ENCODE measurements around the gene COL9A1. TPM values are rescaled to one million over a fixed set of nuclear protein-coding genes. Genes with fewer than 3 reads are reported as not detected.

The COL9A1 gene
- total RNA-seq, 1 donor from 2014 or later, result not detected

GRCh38 chr6:70234561-70235236 is 68.2 kb downstream of the COL9A1 start:
- intact Hi-C loops (cut with micrococcal nuclease), result no loop called here

GRCh38 chr6:70231311-70231710 is 71.6 kb downstream of the COL9A1 start:
- intact Hi-C loops (cut with micrococcal nuclease), result no loop called here

- intact Hi-C loops (cut with micrococcal nuclease), result no loop called here
Measured at GRCh38 chr6:70225055-70225454, 77.8 kb downstream of the COL9A1 start.

GRCh38 chr6:70222439-70222749 is 80.5 kb downstream of the COL9A1 start:
- intact Hi-C loops (cut with micrococcal nuclease), result no loop called here

- intact Hi-C loops (cut with micrococcal nuclease), result loop anchor here (1.0 to 2.0 kb wide), 2 partner anchors 147 to 735 kb away; partner anchors contain the start of gene B3GAT2
Measured at GRCh38 chr6:70221715-70222438, 81.0 kb downstream of the COL9A1 start.

- intact Hi-C loops (cut with micrococcal nuclease), result loop anchor here (1.0 to 2.0 kb wide), 2 partner anchors 148 to 736 kb away; partner anchors contain the start of gene B3GAT2
Measured at GRCh38 chr6:70221025-70221714, 81.7 kb downstream of the COL9A1 start.

- intact Hi-C loops (cut with micrococcal nuclease), result loop anchor here (2.0 kb wide), 1 partner anchor 737 kb away; the partner anchor contains the start of gene B3GAT2
Measured at GRCh38 chr6:70219943-70220613, 82.8 kb downstream of the COL9A1 start.

GRCh38 chr6:70216767-70217166 is 86.1 kb downstream of the COL9A1 start:
- intact Hi-C loops (cut with micrococcal nuclease), result no loop called here

GRCh38 chr6:70215460-70216108 is 87.3 kb downstream of the COL9A1 start:
- intact Hi-C loops (cut with micrococcal nuclease), result no loop called here

GRCh38 chr6:70210462-70210861 is 92.4 kb downstream of the COL9A1 start:
- intact Hi-C loops (cut with micrococcal nuclease), result no loop called here

GRCh38 chr6:70208235-70208790 is 94.6 kb downstream of the COL9A1 start:
- intact Hi-C loops (cut with micrococcal nuclease), result no loop called here

GRCh38 chr6:70198785-70199184 is 104.1 kb downstream of the COL9A1 start:
- intact Hi-C loops (cut with micrococcal nuclease), result no loop called here

GRCh38 chr6:70196531-70196930 is 106.4 kb downstream of the COL9A1 start:
- intact Hi-C loops (cut with micrococcal nuclease), result no loop called here

- intact Hi-C loops (cut with micrococcal nuclease), result no loop called here
Measured at GRCh38 chr6:70194421-70194820, 108.5 kb downstream of the COL9A1 start.

GRCh38 chr6:70188202-70188601 is 114.7 kb downstream of the COL9A1 start:
- intact Hi-C loops (cut with micrococcal nuclease), result no loop called here

GRCh38 chr6:70186461-70186860 is 116.4 kb downstream of the COL9A1 start:
- intact Hi-C loops (cut with micrococcal nuclease), result no loop called here

GRCh38 chr6:70184723-70185122 is 118.2 kb downstream of the COL9A1 start:
- intact Hi-C loops (cut with micrococcal nuclease), result no loop called here

- intact Hi-C loops (cut with micrococcal nuclease), result no loop called here
Measured at GRCh38 chr6:70183538-70183937, 119.3 kb downstream of the COL9A1 start.

GRCh38 chr6:70180901-70181599 is 121.8 kb downstream of the COL9A1 start:
- intact Hi-C loops (cut with micrococcal nuclease), result no loop called here

Measured in T-helper 2 cell treated with Interferon-gamma antibody and Interleukin-4, amounts not matched to agents 100 ng/mL and 5 ng/mL, for 36 hours (primary cell).